Coronary artery (tissue), 2 donors: ENCODE measurements around the gene ALDH3B2.

Source experiments
- DNase-seq: peaks from one replicate; pipeline ENCODE4 v3.0.0-alpha.2; 2017; ENCODE audit warnings: low spot score
- H3K27ac ChIP-seq, 2 donors: fragments of 200-600 bp; sonication (generic); one replicate each; pipeline ENCODE4 v1.5.1; 2016 to 2019
- H3K4me3 ChIP-seq: fragments of 200-600 bp; sonication (generic); 2 replicates; pipeline ENCODE4 v1.5.1; 2016; ENCODE audit warnings: mild to moderate bottlenecking, moderate library complexity
- CTCF ChIP-seq: fragments of 200-600 bp; sonication (generic); IDR thresholded peaks from one replicate; pipeline ENCODE4 v1.5.1; 2019; ENCODE audit warnings: antibody characterized with exemption

The ALDH3B2 gene

GRCh38 chr11:67700548-67701262 lies 26.3 kb upstream of the ALDH3B2 start:
- H3K4me3 ChIP-seq = no peak overlapping the region
- H3K27ac ChIP-seq = no peak overlapping the region
- no peak for DNase-seq
- no peak for TF ChIP-seq CTCF

- no peak for TF ChIP-seq CTCF
- no peak for DNase-seq
- Histone ChIP-seq H3K4me3 (no peak overlapping the region), H3K27ac (no peak overlapping the region)
Observed at GRCh38 chr11:67700141-67700540, 25.7 kb upstream of the ALDH3B2 start.

- no peak for TF ChIP-seq CTCF
- DNase-seq = no peak
- H3K27ac ChIP-seq = no peak overlapping the region
- no peak overlapping the region for H3K4me3 ChIP-seq
Observed at GRCh38 chr11:67699521-67699920, 25.1 kb upstream of the ALDH3B2 start.

- no peak for DNase-seq
- TF ChIP-seq CTCF = no peak
Observed at GRCh38 chr11:67698247-67698646, 23.8 kb upstream of the ALDH3B2 start.

GRCh38 chr11:67697846-67698245 lies 23.4 kb upstream of the ALDH3B2 start:
- no peak for DNase-seq
- no peak for TF ChIP-seq CTCF
- Histone ChIP-seq H3K27ac (no peak overlapping the region), H3K4me3 (no peak overlapping the region)

More at GRCh38 chr11:67698247-67698646, 23.8 kb upstream of the ALDH3B2 start:
- no peak overlapping the region for H3K27ac ChIP-seq
- H3K4me3 ChIP-seq = no peak overlapping the region

- DNase-seq = no peak
- TF ChIP-seq CTCF = no peak
- no peak overlapping the region for H3K27ac ChIP-seq
- no peak overlapping the region for H3K4me3 ChIP-seq
Observed at GRCh38 chr11:67696998-67697397, 22.6 kb upstream of the ALDH3B2 start.

- Histone ChIP-seq H3K4me3 (no peak overlapping the region), H3K27ac (no peak overlapping the region)
- no peak for TF ChIP-seq CTCF
- no peak for DNase-seq
Observed at GRCh38 chr11:67695606-67696005, 21.2 kb upstream of the ALDH3B2 start.
